NB4 (cell line): ENCODE measurements around the gene PAX3.

Source experiments
- DNase-seq: peaks from one replicate; pipeline ENCODE4 v3.0.0; 2010; ENCODE audit warnings: low read depth
- H3K4me3 ChIP-seq: one replicate; pipeline ENCODE4 v1.5.1; 2011; ENCODE audit warnings: mild to moderate bottlenecking, low read depth, low read length, moderate library complexity
- CTCF ChIP-seq: IDR thresholded peaks from one replicate; pipeline ENCODE4 v1.5.1; 2012; ENCODE audit warnings: low read depth, low read length
- MAX ChIP-seq: IDR thresholded peaks from 2 replicates; pipeline ENCODE4 v1.6.1; 2011; ENCODE audit warnings: low read depth, low read length
- MYC ChIP-seq: IDR thresholded peaks from 2 replicates; pipeline ENCODE4 v1.6.1; 2011; ENCODE audit warnings: low read depth, low read length
- POLR2A ChIP-seq: IDR thresholded peaks from 2 replicates; pipeline ENCODE4 v1.6.1; 2011; ENCODE audit warnings: mild to moderate bottlenecking; ENCODE audit not compliant: insufficient read length; ENCODE audit errors: extremely low read depth

The PAX3 gene

DNA sequence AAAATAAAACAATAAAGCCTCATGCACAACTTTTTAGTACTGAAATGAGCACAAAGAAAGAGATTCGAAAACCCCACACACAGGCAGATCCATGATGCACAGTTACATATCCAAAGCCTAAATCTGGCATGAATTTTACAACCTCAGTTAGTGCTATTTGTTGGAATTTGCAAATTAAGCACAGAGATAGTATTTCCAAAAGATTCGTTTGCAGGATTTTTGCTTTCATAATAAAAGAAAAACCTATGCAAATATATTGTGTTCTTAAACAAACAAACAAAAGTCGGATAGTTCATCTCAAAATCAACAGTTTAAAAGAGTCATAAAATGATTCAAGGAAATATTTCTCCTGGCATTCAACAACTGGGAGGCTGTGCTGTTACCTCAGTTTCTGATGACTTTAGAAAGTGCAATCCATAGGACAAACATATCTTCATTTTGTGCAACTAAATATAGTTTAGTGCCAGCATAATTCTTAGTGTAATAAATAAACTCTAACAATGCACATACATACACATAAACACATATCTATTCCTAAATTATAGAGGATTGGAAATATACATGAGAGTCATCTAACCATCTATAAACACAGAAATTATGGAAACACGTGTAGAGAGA, 10.8 kb downstream of the PAX3 start:
- TF ChIP-seq MYC, result no peak
- no peak for TF ChIP-seq MAX
- no peak for TF ChIP-seq CTCF
- no peak for DNase-seq
- no peak overlapping the region for H3K4me3 ChIP-seq

GRCh38 chr2:222284466-222284865, 14.3 kb downstream of the PAX3 start:
- no peak for DNase-seq
- TF ChIP-seq MYC (no peak), MAX (no peak), CTCF (no peak), POLR2A (no peak)
- no peak overlapping the region for H3K4me3 ChIP-seq

- no peak for TF ChIP-seq MAX
- TF ChIP-seq CTCF, result no peak
- TF ChIP-seq MYC, result no peak
- TF ChIP-seq POLR2A, result no peak
- no peak for DNase-seq
- H3K4me3 ChIP-seq, result no peak overlapping the region
These were observed 15.2 kb downstream of the PAX3 start for GRCh38 chr2:222283634-222284033.

GRCh38 chr2:222281506-222281905, 17.3 kb downstream of the PAX3 start:
- TF ChIP-seq POLR2A, result no peak
- no peak for TF ChIP-seq MAX
- TF ChIP-seq CTCF, result no peak
- no peak for TF ChIP-seq MYC
- DNase-seq, result no peak
- H3K4me3 ChIP-seq, result no peak overlapping the region

- no peak overlapping the region for H3K4me3 ChIP-seq
- no peak for TF ChIP-seq MAX
- no peak for TF ChIP-seq CTCF
- TF ChIP-seq MYC, result no peak
- TF ChIP-seq POLR2A, result no peak
- DNase-seq, result no peak
These were observed 18.0 kb downstream of the PAX3 start for GRCh38 chr2:222280795-222281194.
